HEK293 (cell line): Measurements from ENCODE around the gene SARM1.

Experiments used
- CTCF ChIA-PET: fragments of 350-600 bp; formaldehyde crosslinking; extraction: SDS; loops from one replicate; lab custom pipeline; 2021; ENCODE audit warnings: antibody characterized with exemption; lab: Yijun Ruan, JAX
- POLR2A ChIA-PET: fragments of 300-600 bp; formaldehyde crosslinking; extraction: SDS; loops from one replicate; lab custom pipeline; 2020; ENCODE audit warnings: antibody characterized with exemption, inconsistent platforms; lab: Yijun Ruan, JAX
- H3K27ac ChIP-seq: fragments of 200-500 bp; sonication (Bioruptor generic); 2 replicates; pipeline ENCODE4 v1.5.1; 2014; ENCODE audit warnings: low read depth, low read length, control low read depth, inconsistent platforms; ENCODE audit errors: extremely low read depth
- H3K36me3 ChIP-seq, 2 experiments: fragments of 200-500 bp in 1 of 2; sonication (Bioruptor generic) in 1 of 2; 1 replicate in 1 of 2; 2 replicates in 1 of 2; pipeline ENCODE4 v1.5.1; 2014 to 2017; ENCODE audit warnings: inconsistent platforms in 2 of 2, low read length in 2 of 2; ENCODE audit not compliant: control insufficient read depth in 2 of 2, insufficient read depth in 1 of 2
- H3K4me1 ChIP-seq: fragments of 200-500 bp; sonication (Bioruptor generic); 2 replicates; pipeline ENCODE4 v1.5.1; 2014; ENCODE audit warnings: mild to moderate bottlenecking, low read length, inconsistent platforms; ENCODE audit not compliant: control insufficient read depth, insufficient read depth
- H3K4me3 ChIP-seq: 2 replicates; pipeline ENCODE4 v1.5.1; 2011; ENCODE audit warnings: low read depth, mild to moderate bottlenecking, control low read depth, low read length, moderate library complexity
- H3K9me3 ChIP-seq: fragments of 200-500 bp; sonication (Bioruptor generic); 2 replicates; pipeline ENCODE4 v1.5.1; 2014; ENCODE audit warnings: low read depth, low read length, inconsistent platforms; ENCODE audit not compliant: control insufficient read depth, insufficient read depth
- FEZF1 ChIP-seq: fragments of 450-650 bp; formaldehyde crosslinking; IDR thresholded peaks from 2 replicates; pipeline ENCODE4 v1.5.1; 2016; ENCODE audit warnings: missing biosample characterization, missing genetic modification characterization
- SP7 ChIP-seq: fragments of 450-650 bp; formaldehyde crosslinking; IDR thresholded peaks from 2 replicates; pipeline ENCODE4 v1.5.1; 2016; ENCODE audit warnings: missing biosample characterization, missing genetic modification characterization
- WT1 ChIP-seq: fragments of 450-650 bp; formaldehyde crosslinking; IDR thresholded peaks from 2 replicates; pipeline ENCODE4 v1.5.1; 2016; ENCODE audit warnings: missing biosample characterization, missing genetic modification characterization
- ZBTB48 ChIP-seq: fragments of 450-650 bp; formaldehyde crosslinking; IDR thresholded peaks from 2 replicates; pipeline ENCODE4 v1.5.1; 2016; ENCODE audit warnings: missing biosample characterization, missing genetic modification characterization
- ZBTB7A ChIP-seq: fragments of 450-650 bp; formaldehyde crosslinking; IDR thresholded peaks from 2 replicates; pipeline ENCODE4 v1.5.1; 2016; ENCODE audit warnings: low read depth, missing biosample characterization, missing genetic modification characterization
- ZNF140 ChIP-seq: fragments of 450-650 bp; formaldehyde crosslinking; IDR thresholded peaks from 2 replicates; pipeline ENCODE4 v1.5.1; 2016; ENCODE audit warnings: missing biosample characterization, missing genetic modification characterization
- ZNF214 ChIP-seq: fragments of 450-650 bp; formaldehyde crosslinking; IDR thresholded peaks from 2 replicates; pipeline ENCODE4 v1.5.1; 2017; ENCODE audit warnings: missing biosample characterization, mild to moderate bottlenecking, missing genetic modification characterization, borderline replicate concordance
- ZNF221 ChIP-seq: fragments of 450-650 bp; formaldehyde crosslinking; IDR thresholded peaks from 2 replicates; pipeline ENCODE4 v1.5.1; 2017; ENCODE audit warnings: missing biosample characterization, missing genetic modification characterization, borderline replicate concordance
- ZNF24 ChIP-seq: fragments of 450-650 bp; formaldehyde crosslinking; IDR thresholded peaks from 2 replicates; pipeline ENCODE4 v1.5.1; 2016; ENCODE audit warnings: missing biosample characterization, missing genetic modification characterization
- ZNF514 ChIP-seq: fragments of 450-650 bp; formaldehyde crosslinking; IDR thresholded peaks from 2 replicates; pipeline ENCODE4 v1.5.1; 2016; ENCODE audit warnings: missing biosample characterization, missing genetic modification characterization
- ZNF530 ChIP-seq: fragments of 450-650 bp; formaldehyde crosslinking; IDR thresholded peaks from 2 replicates; pipeline ENCODE4 v1.5.1; 2016; ENCODE audit warnings: low read depth, missing biosample characterization, missing genetic modification characterization
- ZNF544 ChIP-seq: fragments of 450-650 bp; formaldehyde crosslinking; IDR thresholded peaks from 2 replicates; pipeline ENCODE4 v1.5.0; 2017; ENCODE audit warnings: missing biosample characterization, missing genetic modification characterization
- ZNF549 ChIP-seq: fragments of 450-650 bp; IDR thresholded peaks from 2 replicates; pipeline ENCODE4 v1.5.1; 2018; ENCODE audit warnings: missing biosample characterization, missing genetic modification characterization, mild to moderate bottlenecking, inconsistent platforms, moderate library complexity
- ZNF561 ChIP-seq: fragments of 450-650 bp; IDR thresholded peaks from 2 replicates; pipeline ENCODE4 v1.5.1; 2018; ENCODE audit warnings: missing biosample characterization, missing genetic modification characterization, borderline replicate concordance
- ZNF585B ChIP-seq: fragments of 450-650 bp; formaldehyde crosslinking; IDR thresholded peaks from 2 replicates; pipeline ENCODE4 v1.5.1; 2016; ENCODE audit warnings: missing biosample characterization, missing genetic modification characterization
- ZNF670 ChIP-seq: fragments of 450-650 bp; formaldehyde crosslinking; IDR thresholded peaks from 2 replicates; pipeline ENCODE4 v1.5.1; 2016; ENCODE audit warnings: missing biosample characterization, missing genetic modification characterization, low read depth
- TF ChIP-seq, protein P1 (sequence below): fragments of 450-650 bp; formaldehyde crosslinking; IDR thresholded peaks from 2 replicates; pipeline ENCODE4 v1.5.1; 2016; ENCODE audit warnings: missing biosample characterization, missing genetic modification characterization
- TF ChIP-seq, protein P2 (sequence below): fragments of 450-650 bp; formaldehyde crosslinking; IDR thresholded peaks from 2 replicates; pipeline ENCODE4 v1.5.1; 2017; ENCODE audit warnings: missing biosample characterization, missing genetic modification characterization
- TF ChIP-seq, protein P3 (sequence below): fragments of 450-650 bp; formaldehyde crosslinking; IDR thresholded peaks from 2 replicates; pipeline ENCODE4 v1.5.1; 2016; ENCODE audit warnings: missing biosample characterization, missing genetic modification characterization
- TF ChIP-seq, protein P4 (sequence below): fragments of 450-650 bp; formaldehyde crosslinking; IDR thresholded peaks from 2 replicates; pipeline ENCODE4 v1.5.1; 2017; ENCODE audit warnings: missing biosample characterization, missing genetic modification characterization
- TF ChIP-seq, protein P5 (sequence below): sonication (generic); formaldehyde crosslinking; IDR thresholded peaks from 2 replicates; pipeline ENCODE4 v1.8.1; 2022; ENCODE audit warnings: mild to moderate bottlenecking, moderate library complexity, missing genetic modification reagents
- TF ChIP-seq, protein P6 (sequence below): fragments of 450-650 bp; IDR thresholded peaks from 2 replicates; pipeline ENCODE4 v1.5.1; 2018; ENCODE audit warnings: missing biosample characterization, mild to moderate bottlenecking, missing genetic modification characterization

The SARM1 gene

DNA sequence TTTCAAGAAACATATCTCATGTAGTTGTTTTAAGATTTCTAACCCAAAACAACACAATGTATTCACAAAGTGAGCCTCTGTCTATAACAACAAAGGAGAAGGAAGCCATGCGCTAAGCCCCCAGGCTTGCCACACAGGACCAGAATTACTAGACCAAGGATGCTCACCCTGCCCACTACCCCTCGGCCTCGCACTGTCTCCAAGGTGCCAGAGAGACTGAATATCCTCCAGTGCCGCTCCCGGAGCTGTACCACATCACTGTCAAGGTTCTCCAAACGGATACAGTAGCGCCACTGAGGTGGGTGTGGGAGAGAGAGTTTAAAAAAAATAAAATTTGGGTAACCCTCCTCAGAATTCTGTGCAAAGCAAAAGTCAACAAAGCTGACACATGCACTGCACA lies 21.2 kb upstream of the SARM1 start:
- POLR2A ChIA-PET: interaction anchor here (0.6 to 1.0 kb wide), 2 partner anchors 14 to 45 kb away, joined by 3 read pairs; partner anchors contain the start of gene TNFAIP1
- H3K27ac ChIP-seq: no peak overlapping the region
- TF ChIP-seq, protein P1, sequence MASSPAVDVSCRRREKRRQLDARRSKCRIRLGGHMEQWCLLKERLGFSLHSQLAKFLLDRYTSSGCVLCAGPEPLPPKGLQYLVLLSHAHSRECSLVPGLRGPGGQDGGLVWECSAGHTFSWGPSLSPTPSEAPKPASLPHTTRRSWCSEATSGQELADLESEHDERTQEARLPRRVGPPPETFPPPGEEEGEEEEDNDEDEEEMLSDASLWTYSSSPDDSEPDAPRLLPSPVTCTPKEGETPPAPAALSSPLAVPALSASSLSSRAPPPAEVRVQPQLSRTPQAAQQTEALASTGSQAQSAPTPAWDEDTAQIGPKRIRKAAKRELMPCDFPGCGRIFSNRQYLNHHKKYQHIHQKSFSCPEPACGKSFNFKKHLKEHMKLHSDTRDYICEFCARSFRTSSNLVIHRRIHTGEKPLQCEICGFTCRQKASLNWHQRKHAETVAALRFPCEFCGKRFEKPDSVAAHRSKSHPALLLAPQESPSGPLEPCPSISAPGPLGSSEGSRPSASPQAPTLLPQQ (tag by site-specific recombination): no peak
- TF ChIP-seq ZNF544 (tag by site-specific recombination): no peak
- no peak for TF ChIP-seq ZBTB48 (tag by site-specific recombination)
- TF ChIP-seq ZNF514 (tag by site-specific recombination): no peak
- TF ChIP-seq ZNF530 (tag by site-specific recombination): no peak
- TF ChIP-seq, protein P2, sequence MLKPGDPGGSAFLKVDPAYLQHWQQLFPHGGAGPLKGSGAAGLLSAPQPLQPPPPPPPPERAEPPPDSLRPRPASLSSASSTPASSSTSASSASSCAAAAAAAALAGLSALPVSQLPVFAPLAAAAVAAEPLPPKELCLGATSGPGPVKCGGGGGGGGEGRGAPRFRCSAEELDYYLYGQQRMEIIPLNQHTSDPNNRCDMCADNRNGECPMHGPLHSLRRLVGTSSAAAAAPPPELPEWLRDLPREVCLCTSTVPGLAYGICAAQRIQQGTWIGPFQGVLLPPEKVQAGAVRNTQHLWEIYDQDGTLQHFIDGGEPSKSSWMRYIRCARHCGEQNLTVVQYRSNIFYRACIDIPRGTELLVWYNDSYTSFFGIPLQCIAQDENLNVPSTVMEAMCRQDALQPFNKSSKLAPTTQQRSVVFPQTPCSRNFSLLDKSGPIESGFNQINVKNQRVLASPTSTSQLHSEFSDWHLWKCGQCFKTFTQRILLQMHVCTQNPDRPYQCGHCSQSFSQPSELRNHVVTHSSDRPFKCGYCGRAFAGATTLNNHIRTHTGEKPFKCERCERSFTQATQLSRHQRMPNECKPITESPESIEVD (tag by site-specific recombination): no peak
- TF ChIP-seq ZBTB7A (tag by site-specific recombination): no peak
- TF ChIP-seq, protein P3, sequence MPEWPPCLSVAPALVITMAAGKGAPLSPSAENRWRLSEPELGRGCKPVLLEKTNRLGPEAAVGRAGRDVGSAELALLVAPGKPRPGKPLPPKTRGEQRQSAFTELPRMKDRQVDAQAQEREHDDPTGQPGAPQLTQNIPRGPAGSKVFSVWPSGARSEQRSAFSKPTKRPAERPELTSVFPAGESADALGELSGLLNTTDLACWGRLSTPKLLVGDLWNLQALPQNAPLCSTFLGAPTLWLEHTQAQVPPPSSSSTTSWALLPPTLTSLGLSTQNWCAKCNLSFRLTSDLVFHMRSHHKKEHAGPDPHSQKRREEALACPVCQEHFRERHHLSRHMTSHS (tag by site-specific recombination): no peak
- no peak for TF ChIP-seq ZNF585B (tag by site-specific recombination)
- TF ChIP-seq ZNF140 (tag by site-specific recombination): no peak
- no peak for TF ChIP-seq ZNF561
- H3K4me3 ChIP-seq: no peak overlapping the region
- no peaks in the 10 kb centered on the region for H3K4me1 ChIP-seq
- H3K36me3 ChIP-seq: peaks cover 79 to 98% of the 10 kb centered on the region in 2 experiments
- no peaks in the 10 kb centered on the region for H3K9me3 ChIP-seq
- CTCF ChIA-PET: interaction anchor here (0.7 to 1.1 kb wide), 2 partner anchors 49 to 66 kb away, joined by 3 to 5 read pairs; no protein-coding TSS in a partner anchor

DNA sequence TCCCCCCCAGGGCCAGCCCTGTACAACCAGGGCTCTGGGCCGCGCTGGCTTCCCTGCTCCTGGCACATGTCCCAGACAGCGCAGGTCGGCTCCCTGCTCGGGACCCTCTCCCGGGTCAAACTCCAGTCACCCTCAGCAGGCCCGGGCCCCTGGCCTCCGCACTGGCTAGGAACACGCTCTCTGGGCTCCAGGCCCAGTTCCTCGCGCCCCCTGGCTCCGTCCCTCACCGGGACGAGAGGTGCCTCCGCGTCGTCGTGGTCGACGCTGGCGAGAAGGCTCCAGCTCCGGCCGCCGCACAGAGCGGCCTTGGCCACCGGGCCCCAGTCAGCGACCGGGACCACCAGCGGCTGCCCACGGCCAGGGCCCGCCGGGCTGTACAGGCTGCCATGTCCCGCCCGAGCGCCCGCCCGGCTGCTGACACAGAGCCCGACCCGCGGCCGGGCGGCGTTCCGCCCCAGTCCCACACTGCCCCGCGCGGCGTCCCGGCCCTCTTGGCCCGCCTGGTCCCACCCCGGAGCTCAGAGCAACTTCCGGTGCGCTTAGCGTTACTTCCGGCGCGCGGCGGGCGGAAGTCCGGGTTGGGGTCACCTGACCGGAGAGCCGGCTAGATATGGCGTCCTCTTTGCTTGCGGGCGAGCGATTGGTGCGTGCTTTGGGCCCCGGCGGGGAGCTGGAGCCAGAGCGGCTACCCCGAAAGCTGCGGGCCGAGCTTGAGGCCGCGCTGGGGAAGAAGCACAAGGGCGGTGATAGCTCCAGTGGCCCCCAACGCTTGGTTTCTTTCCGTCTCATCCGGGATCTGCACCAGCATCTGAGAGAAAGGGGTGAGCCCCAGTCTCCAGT lies 14.2 kb upstream of the SARM1 start, which contains the start of gene POLDIP2:
Gene POLDIP2, minus strand, starts transcription at position 467 of the 840 bp plus-strand sequence. Its CDS starts 79 bp downstream, at position 388.
- H3K9me3 ChIP-seq: no peaks in the 10 kb centered on the region
- H3K4me3 ChIP-seq: peak within 1 kb of the TSS; percentile 90
- ChIA-PET CTCF (interaction anchor here (0.6 to 2.9 kb wide), 9 partner anchors 10 to 552 kb away, joined by 3 to 21 read pairs (median 7); partner anchors contain the start of genes IFT20 and TNFAIP1), POLR2A (interaction anchor here (0.6 to 7.9 kb wide), 26 partner anchors 9 to 362 kb away, joined by 3 to 122 read pairs (median 5); partner anchors contain the start of genes IFT20, PIGS, RPL23A and SARM1)
- H3K4me1 ChIP-seq: peaks cover 6% of the 10 kb centered on the region
- H3K27ac ChIP-seq: peak within 1 kb of the TSS; percentile 85
- H3K36me3 ChIP-seq: peaks cover 55 to 69% of the 10 kb centered on the region in 2 experiments
- TF ChIP-seq ZNF670 (no peak), ZNF549 (no peak), ZNF221 (tag by site-specific recombination) (no peak), SP7 (tag by site-specific recombination) (peak; percentile 74), FEZF1 (tag by site-specific recombination) (no peak), ZNF24 (peak; percentile 78), WT1 (tag by site-specific recombination) (no peak), ZNF214 (no peak)
- TF ChIP-seq, protein P4, sequence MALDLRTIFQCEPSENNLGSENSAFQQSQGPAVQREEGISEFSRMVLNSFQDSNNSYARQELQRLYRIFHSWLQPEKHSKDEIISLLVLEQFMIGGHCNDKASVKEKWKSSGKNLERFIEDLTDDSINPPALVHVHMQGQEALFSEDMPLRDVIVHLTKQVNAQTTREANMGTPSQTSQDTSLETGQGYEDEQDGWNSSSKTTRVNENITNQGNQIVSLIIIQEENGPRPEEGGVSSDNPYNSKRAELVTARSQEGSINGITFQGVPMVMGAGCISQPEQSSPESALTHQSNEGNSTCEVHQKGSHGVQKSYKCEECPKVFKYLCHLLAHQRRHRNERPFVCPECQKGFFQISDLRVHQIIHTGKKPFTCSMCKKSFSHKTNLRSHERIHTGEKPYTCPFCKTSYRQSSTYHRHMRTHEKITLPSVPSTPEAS: no peak
- TF ChIP-seq, protein P5, sequence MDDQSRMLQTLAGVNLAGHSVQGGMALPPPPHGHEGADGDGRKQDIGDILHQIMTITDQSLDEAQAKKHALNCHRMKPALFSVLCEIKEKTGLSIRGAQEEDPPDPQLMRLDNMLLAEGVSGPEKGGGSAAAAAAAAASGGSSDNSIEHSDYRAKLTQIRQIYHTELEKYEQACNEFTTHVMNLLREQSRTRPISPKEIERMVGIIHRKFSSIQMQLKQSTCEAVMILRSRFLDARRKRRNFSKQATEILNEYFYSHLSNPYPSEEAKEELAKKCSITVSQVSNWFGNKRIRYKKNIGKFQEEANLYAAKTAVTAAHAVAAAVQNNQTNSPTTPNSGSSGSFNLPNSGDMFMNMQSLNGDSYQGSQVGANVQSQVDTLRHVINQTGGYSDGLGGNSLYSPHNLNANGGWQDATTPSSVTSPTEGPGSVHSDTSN: peak; percentile 53; the same call in 1 of the 2 replicates
- TF ChIP-seq, protein P6, sequence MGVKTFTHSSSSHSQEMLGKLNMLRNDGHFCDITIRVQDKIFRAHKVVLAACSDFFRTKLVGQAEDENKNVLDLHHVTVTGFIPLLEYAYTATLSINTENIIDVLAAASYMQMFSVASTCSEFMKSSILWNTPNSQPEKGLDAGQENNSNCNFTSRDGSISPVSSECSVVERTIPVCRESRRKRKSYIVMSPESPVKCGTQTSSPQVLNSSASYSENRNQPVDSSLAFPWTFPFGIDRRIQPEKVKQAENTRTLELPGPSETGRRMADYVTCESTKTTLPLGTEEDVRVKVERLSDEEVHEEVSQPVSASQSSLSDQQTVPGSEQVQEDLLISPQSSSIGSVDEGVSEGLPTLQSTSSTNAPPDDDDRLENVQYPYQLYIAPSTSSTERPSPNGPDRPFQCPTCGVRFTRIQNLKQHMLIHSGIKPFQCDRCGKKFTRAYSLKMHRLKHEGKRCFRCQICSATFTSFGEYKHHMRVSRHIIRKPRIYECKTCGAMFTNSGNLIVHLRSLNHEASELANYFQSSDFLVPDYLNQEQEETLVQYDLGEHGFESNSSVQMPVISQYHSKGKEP: 0 out of 2 replicates have a peak, but pooled peaks have one; percentile 49
